IPS-18a (cell line): ENCODE measurements around the gene OR2T2.
"Not testable (repeated sequence)": the region's sequence is repeated elsewhere in the genome, so short reads cannot be mapped to it uniquely, and the experiment has no call there.

Experiments used
- H3K27ac ChIP-seq: one replicate; pipeline ENCODE4 v1.5.1; 2013; ENCODE audit warnings: low read length
- H3K27me3 ChIP-seq: one replicate; pipeline ENCODE4 v1.6.1; 2013; ENCODE audit warnings: mild to moderate bottlenecking, low read length; ENCODE audit not compliant: control insufficient read depth, insufficient read depth
- H3K36me3 ChIP-seq: one replicate; pipeline ENCODE4 v1.6.1; 2013; ENCODE audit warnings: low read depth, low read length; ENCODE audit not compliant: control insufficient read depth
- H3K4me1 ChIP-seq: one replicate; pipeline ENCODE4 v1.6.1; 2013; ENCODE audit warnings: low read depth, low read length; ENCODE audit not compliant: control insufficient read depth
- H3K4me3 ChIP-seq: one replicate; pipeline ENCODE4 v1.5.1; 2013; ENCODE audit warnings: low read length
- H3K9ac ChIP-seq: one replicate; pipeline ENCODE4 v1.6.1; 2013; ENCODE audit warnings: mild to moderate bottlenecking, low read length, moderate library complexity
- H3K9me3 ChIP-seq: one replicate; pipeline ENCODE4 v1.6.1; 2013; ENCODE audit warnings: low read depth, low read length; ENCODE audit not compliant: control insufficient read depth

Gene OR2T2

GRCh38 chr1:248455045-248455444 is 9.6 kb downstream of the OR2T2 start:
- H3K9ac ChIP-seq, H3K4me3 ChIP-seq, H3K27me3 ChIP-seq, H3K36me3 ChIP-seq, H3K27ac ChIP-seq, H3K4me1 ChIP-seq: not testable (repeated sequence)
- peaks cover 12% of the 10 kb centered on the region for H3K9me3 ChIP-seq

- not testable (repeated sequence) for H3K27me3 ChIP-seq, H3K27ac ChIP-seq, H3K36me3 ChIP-seq, H3K4me1 ChIP-seq, H3K9ac ChIP-seq, H3K4me3 ChIP-seq
- H3K9me3 ChIP-seq: peaks cover 18% of the 10 kb centered on the region
These were observed 11.2 kb downstream of the OR2T2 start for GRCh38 chr1:248456635-248457034.

- not testable (repeated sequence) for H3K36me3 ChIP-seq, H3K27ac ChIP-seq, H3K4me1 ChIP-seq, H3K27me3 ChIP-seq, H3K4me3 ChIP-seq, H3K9ac ChIP-seq
- H3K9me3 ChIP-seq: peaks cover 25% of the 10 kb centered on the region
These were observed 13.7 kb downstream of the OR2T2 start for GRCh38 chr1:248459117-248459516.

- H3K27ac ChIP-seq: no peak overlapping the region
- no peak overlapping the region for H3K9ac ChIP-seq
- no peaks in the 10 kb centered on the region for H3K36me3 ChIP-seq
- H3K27me3 ChIP-seq: no peaks in the 10 kb centered on the region
- H3K9me3 ChIP-seq: peaks cover 42% of the 10 kb centered on the region
- no peak overlapping the region for H3K4me3 ChIP-seq
- no peaks in the 10 kb centered on the region for H3K4me1 ChIP-seq
These were observed 25.7 kb downstream of the OR2T2 start for GRCh38 chr1:248471154-248471553.

GRCh38 chr1:248472111-248472510 is 26.7 kb downstream of the OR2T2 start:
- H3K36me3 ChIP-seq, H3K4me1 ChIP-seq, H3K9ac ChIP-seq: not testable (repeated sequence)

GRCh38 chr1:248473051-248473450 is 27.6 kb downstream of the OR2T2 start, which contains the start of gene OR2T3:
OR2T3 (plus strand) TSS chr1:248473351; CDS start chr1:248473351, 0 bp downstream.
- H3K9ac ChIP-seq, H3K4me3 ChIP-seq, H3K27ac ChIP-seq, H3K36me3 ChIP-seq, H3K27me3 ChIP-seq, H3K4me1 ChIP-seq: not testable (repeated sequence)
- peaks cover 30% of the 10 kb centered on the region for H3K9me3 ChIP-seq

More at GRCh38 chr1:248472111-248472510, 26.7 kb downstream of the OR2T2 start:
- H3K27me3 ChIP-seq, H3K27ac ChIP-seq, H3K4me3 ChIP-seq: not testable (repeated sequence)
- H3K9me3 ChIP-seq: peaks cover 34% of the 10 kb centered on the region

GRCh38 chr1:248475660-248476059 is 30.2 kb downstream of the OR2T2 start:
- H3K36me3 ChIP-seq, H3K4me3 ChIP-seq, H3K27ac ChIP-seq, H3K27me3 ChIP-seq, H3K4me1 ChIP-seq, H3K9ac ChIP-seq: not testable (repeated sequence)
- peaks cover 16% of the 10 kb centered on the region for H3K9me3 ChIP-seq

- H3K27ac ChIP-seq, H3K27me3 ChIP-seq, H3K4me3 ChIP-seq, H3K4me1 ChIP-seq, H3K9ac ChIP-seq, H3K9me3 ChIP-seq, H3K36me3 ChIP-seq: not testable (repeated sequence)
These were observed 36.5 kb downstream of the OR2T2 start for GRCh38 chr1:248481686-248482579.

- not testable (repeated sequence) for H3K4me1 ChIP-seq, H3K36me3 ChIP-seq, H3K27ac ChIP-seq, H3K9ac ChIP-seq, H3K9me3 ChIP-seq, H3K4me3 ChIP-seq, H3K27me3 ChIP-seq
These were observed 42.9 kb downstream of the OR2T2 start, which contains the start of gene OR2T5 for GRCh38 chr1:248488289-248488688. OR2T5 (plus strand) TSS chr1:248488589; CDS start chr1:248488589, 0 bp downstream.

- not testable (repeated sequence) for H3K4me1 ChIP-seq, H3K27ac ChIP-seq, H3K36me3 ChIP-seq, H3K4me3 ChIP-seq, H3K9me3 ChIP-seq, H3K27me3 ChIP-seq, H3K9ac ChIP-seq
These were observed 51.2 kb downstream of the OR2T2 start for GRCh38 chr1:248496661-248497060.

- not testable (repeated sequence) for H3K4me3 ChIP-seq, H3K4me1 ChIP-seq, H3K9ac ChIP-seq, H3K9me3 ChIP-seq, H3K27ac ChIP-seq, H3K27me3 ChIP-seq, H3K36me3 ChIP-seq
These were observed 55.0 kb downstream of the OR2T2 start for GRCh38 chr1:248500305-248501035.
